HepG2 (cell line): ENCODE results near the gene CTTNBP2NL. TPM values are rescaled to one million over a fixed set of nuclear protein-coding genes. Genes with fewer than 3 reads are reported as not detected.

Experiments
- ATAC-seq: fragments of 200-7000 bp; cut with Tn5 transposase; 3 replicates; pipeline ENCODE4 v1.9.1; 2020; ENCODE audit warnings: mild to moderate bottlenecking, moderate library complexity
- BruUV-seq: library from RNA; stranded (reverse); fragments of 400-500 nt; replicated peaks from 2 replicates; lab custom pipeline; 2021; lab: Mats Ljungman, UMichigan
- CTCF ChIA-PET: fragments of 300-600 bp; formaldehyde crosslinking; extraction: SDS; loops from one replicate; lab custom pipeline; 2021; ENCODE audit warnings: low total read pairs, inconsistent platforms, low intra/inter-chr PET ratio; lab: Yijun Ruan, JAX
- POLR2A ChIA-PET: fragments of 350-600 bp; sonication (Branson Sonifier 250); formaldehyde crosslinking; loops from one replicate; lab custom pipeline; 2020; ENCODE audit warnings: antibody characterized with exemption, inconsistent platforms; lab: Yijun Ruan, JAX
- DNase-seq: peaks from one replicate; pipeline ENCODE4 v3.0.0-alpha.2; 2015; ENCODE audit warnings: low spot score
- FAIRE-seq: peaks from 3 replicates; lab custom pipeline; 2011; peaks lifted over from hg19 to GRCh38; lab: Jason Lieb, UNC
- H2AFZ ChIP-seq: one replicate; pipeline ENCODE4 v1.6.1; 2011; ENCODE audit warnings: low read length, inconsistent platforms
- H3K27ac ChIP-seq: fragments of 300-600 bp; 3 replicates; pipeline ENCODE4 v1.8.0; 2011; ENCODE audit warnings: mixed run types, mild to moderate bottlenecking, mixed read lengths, low read length, inconsistent platforms; ENCODE audit not compliant: insufficient read depth; ENCODE audit errors: extremely low read length
- H3K27me3 ChIP-seq, 2 experiments: fragments of 200-600 bp in 1 of 2; 2 replicates in 1 of 2; 3 replicates in 1 of 2; pipeline versions ENCODE4 v1.6.0 to v1.8.0; 2011; ENCODE audit warnings: low read length in 2 of 2, mild to moderate bottlenecking in 2 of 2, moderate library complexity in 2 of 2, inconsistent platforms in 1 of 2; ENCODE audit not compliant: insufficient read depth in 2 of 2, control insufficient read depth in 1 of 2
- H3K36me3 ChIP-seq, 2 experiments: fragments of 200-600 bp in 1 of 2; replicated peaks in 1 of 2; 2 replicates in 1 of 2; 3 replicates in 1 of 2; pipeline versions ENCODE4 v1.5.1 to v1.8.0; 2011; ENCODE audit warnings: low read length in 2 of 2, inconsistent platforms in 1 of 2; ENCODE audit not compliant: insufficient read depth in 2 of 2, control insufficient read depth in 1 of 2
- H3K4me1 ChIP-seq: 2 replicates; pipeline ENCODE4 v1.5.1; 2012; ENCODE audit warnings: low read length, inconsistent platforms; ENCODE audit not compliant: insufficient read depth
- H3K4me2 ChIP-seq: 2 replicates; pipeline ENCODE4 v1.6.0; 2011; ENCODE audit warnings: low read depth, low read length, inconsistent platforms
- H3K4me3 ChIP-seq, 3 experiments: fragments of 200-600 bp in 1 of 3; sonication (generic), shearing (Covaris generic) in 1 of 3; replicated peaks in 1 of 3; 2 replicates each; pipeline ENCODE4 v1.5.1; 2011 to 2016; ENCODE audit warnings: low read length in 3 of 3, inconsistent platforms in 2 of 3, low read depth in 2 of 3, mild to moderate bottlenecking in 2 of 3, control low read depth in 1 of 3, mixed read lengths in 1 of 3; ENCODE audit not compliant: insufficient read depth in 1 of 3
- H3K79me2 ChIP-seq: one replicate; pipeline ENCODE4 v1.6.1; 2011; ENCODE audit warnings: low read length, inconsistent platforms; ENCODE audit not compliant: insufficient read depth
- H3K9ac ChIP-seq: 2 replicates; pipeline ENCODE4 v1.6.0; 2011; ENCODE audit warnings: mild to moderate bottlenecking, low read depth, low read length, inconsistent platforms; ENCODE audit not compliant: insufficient read depth
- H3K9me3 ChIP-seq: 2 replicates; pipeline ENCODE4 v1.5.1; 2012; ENCODE audit warnings: mild to moderate bottlenecking, low read length
- H4K20me1 ChIP-seq: 2 replicates; pipeline ENCODE4 v1.6.0; 2011; ENCODE audit warnings: inconsistent platforms, mild to moderate bottlenecking, low read length, moderate library complexity; ENCODE audit not compliant: insufficient read depth
- BHLHE40 ChIP-seq: IDR thresholded peaks from 2 replicates; pipeline ENCODE4 v1.6.1; 2011; ENCODE audit warnings: low read length, improper control_type of control experiment
- MEIS1 ChIP-seq: sonication (generic); formaldehyde crosslinking; IDR thresholded peaks from 2 replicates; pipeline ENCODE4 v1.9.0; 2021; ENCODE audit warnings: mild to moderate bottlenecking, missing genetic modification reagents, moderate library complexity, borderline replicate concordance
- NR2F6 ChIP-seq, 2 experiments: IDR thresholded peaks; 2 replicates each; pipeline ENCODE4 v1.6.1; 2016; ENCODE audit warnings: antibody characterized with exemption in 1 of 2, mild to moderate bottlenecking in 1 of 2
- SMAD1 ChIP-seq: sonication (generic); formaldehyde crosslinking; IDR thresholded peaks from 2 replicates; pipeline ENCODE4 v1.4.0; 2020; ENCODE audit warnings: missing genetic modification reagents, low read depth, mild to moderate bottlenecking, borderline replicate concordance
- ZFYVE20 ChIP-seq: sonication (generic); formaldehyde crosslinking; IDR thresholded peaks from 2 replicates; pipeline ENCODE4 v1.8.0; 2023; ENCODE audit warnings: low read depth, mild to moderate bottlenecking, moderate library complexity, missing genetic modification reagents, borderline replicate concordance
- ZNF510 ChIP-seq: sonication (generic); formaldehyde crosslinking; IDR thresholded peaks from 2 replicates; pipeline ENCODE4 v1.4.0; 2020; ENCODE audit warnings: low read depth, mild to moderate bottlenecking, missing genetic modification reagents
- ZNF558 ChIP-seq: sonication (generic); formaldehyde crosslinking; IDR thresholded peaks from 2 replicates; pipeline ENCODE4 v1.9.0; 2022; ENCODE audit warnings: mild to moderate bottlenecking, missing genetic modification reagents, borderline replicate concordance
- ZNF766 ChIP-seq: sonication (generic); formaldehyde crosslinking; IDR thresholded peaks from 2 replicates; pipeline ENCODE4 v1.5.0; 2020; ENCODE audit warnings: missing genetic modification reagents, borderline replicate concordance
- ZNF83 ChIP-seq: sonication (generic); formaldehyde crosslinking; IDR thresholded peaks from 2 replicates; pipeline ENCODE4 v1.4.0; 2020; ENCODE audit warnings: missing genetic modification reagents, mild to moderate bottlenecking, borderline replicate concordance
- ZNF839 ChIP-seq: sonication (generic); formaldehyde crosslinking; IDR thresholded peaks from 2 replicates; pipeline ENCODE4 v1.4.0; 2020; ENCODE audit warnings: missing genetic modification reagents, mild to moderate bottlenecking, borderline replicate concordance
- WGBS: methylation state at CpG from one replicate; pipeline ENCODE4 v1.1.6; 2017; ENCODE audit warnings: low lambda C conversion rate; 5-methylcytosine and 5-hydroxymethylcytosine counted together
- in situ Hi-C: cut with HindIII; loops from 2 replicates; pipeline ENCODE4 v1.10.0; 2017; ENCODE audit warnings: low pct_unique_long_range_greater_than_20kb; ENCODE audit not compliant: extremely low pct_ligation_motif_present
- intact Hi-C: fragments of 100-400 bp; cut with micrococcal nuclease; formaldehyde crosslinking; loops from one replicate; pipeline ENCODE4 v1.10.0; 2022; ENCODE audit not compliant: unreplicated experiment
- polyA plus RNA-seq, 8 experiments: library from polyadenylated mRNA; depleted of rRNA in 3 of 8; stranded (reverse) in 7 of 8; unstranded in 1 of 8; fragments of >200 nt; fragmentation: Illumina TruSeq in 4 of 8; extraction: Trizol in 4 of 8; gene quantifications; 2 replicates each; pipeline versions ENCODE4 v1.2.1 to v1.2.3, GENCODE V29; 2011 to 2016; ENCODE audit warnings: low read depth in 4 of 8, missing spikeins in 1 of 8, mixed read lengths in 1 of 8; ENCODE audit not compliant: insufficient read depth in 1 of 8
- total RNA-seq, 5 experiments: library from RNA; depleted of rRNA; stranded (reverse); fragments of >200 nt; fragmentation: Illumina TruSeq; extraction: Trizol; gene quantifications; 2 replicates each; pipeline ENCODE4 v1.2.3, GENCODE V29; 2016; ENCODE audit warnings: low read depth in 1 of 5

Gene CTTNBP2NL
- total and polyA plus RNA-seq, 2 of the 13 experiments (the other 11 are each of a cell fraction or from before 2014, with no cell fraction given), result 2.1 to 4.1 TPM

DNA sequence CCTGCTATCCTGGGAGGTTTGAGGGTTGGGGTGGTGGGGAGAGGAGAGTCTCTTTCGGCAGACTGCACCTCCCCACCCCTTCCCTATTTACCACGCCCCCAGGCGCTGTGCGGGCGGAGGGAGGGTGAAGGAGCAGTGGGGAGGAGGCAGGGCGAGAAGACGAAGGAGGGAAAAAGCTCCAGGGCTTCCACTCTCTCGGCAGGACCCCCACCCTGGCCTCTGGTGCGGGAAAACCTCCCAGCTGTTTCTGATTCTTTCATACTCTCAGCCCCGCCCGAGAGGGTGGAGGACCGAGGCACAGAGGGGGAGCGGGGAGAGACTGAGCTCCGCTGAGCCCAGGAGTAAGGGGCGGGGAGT, 111.9 kb downstream of the CTTNBP2NL start:
- no TSS peak for BruUV-seq
- Histone ChIP-seq H3K36me3 (no peaks in the 10 kb centered on the region), H3K9ac (no peak overlapping the region), H3K4me1 (peaks cover 14% of the 10 kb centered on the region), H3K4me3 (peak overlapping the region; percentile 30 to 69 (median 41); a peak in 4 of 6 replicates), H3K79me2 (no peaks in the 10 kb centered on the region), H3K4me2 (peak overlapping the region; percentile 90), H4K20me1 (peaks cover 2% of the 10 kb centered on the region; the same call in 1 of the 2 replicates), H3K27me3 (peaks cover 12 to 88% of the 10 kb centered on the region in 2 experiments; a peak in 4 of 5 replicates), H2AFZ (no peak overlapping the region), H3K27ac (no peak overlapping the region), H3K9me3 (no peaks in the 10 kb centered on the region)
- TF ChIP-seq ZNF510 (CRISPR knock-in tag), result no peak
- TF ChIP-seq NR2F6 (IDR thresholded peaks at IDR 0.05), result no peak
- TF ChIP-seq NR2F6 (CRISPR knock-in tag; IDR thresholded peaks at IDR 0.05), result no peak
- TF ChIP-seq SMAD1, result no peak
- TF ChIP-seq ZFYVE20 (CRISPR knock-in tag), result no peak
- TF ChIP-seq MEIS1 (CRISPR knock-in tag), result no peak
- TF ChIP-seq ZNF558 (CRISPR knock-in tag), result no peak
- TF ChIP-seq ZNF83 (CRISPR knock-in tag), result no peak
- TF ChIP-seq ZNF766 (CRISPR knock-in tag), result no peak
- no peak for TF ChIP-seq ZNF839 (CRISPR knock-in tag)
- TF ChIP-seq BHLHE40, result no peak
- ChIA-PET POLR2A (no interaction called here), CTCF (no interaction called here)
- in situ Hi-C loops (loop anchor here (10.0 kb wide), 1 partner anchor 197 kb away; the partner anchor contains the start of gene RHOC), intact Hi-C loops (no loop called here)
- no peak for DNase-seq
- 0% methylated on average over 4 of the region's 15 CpGs for WGBS
- no peak for FAIRE-seq
- ATAC-seq, result no peak
